ENCODE measurements around the gene DGKQ. TPM values are rescaled to one million over a fixed set of nuclear protein-coding genes. Genes with fewer than 3 reads are reported as not detected.
"Not testable (repeated sequence)": the region's sequence is repeated elsewhere in the genome, so short reads cannot be mapped to it uniquely, and the experiment has no call there.

DGKQ gene
- total RNA-seq, 1 experiment from 2014 or later: 19.4 TPM

GRCh38 chr4:982291-982690 lies 8.9 kb upstream of the DGKQ start:
- Histone ChIP-seq H3K4me3 (ENCODE audit: insufficient read depth, low read depth, low read length) (no peak overlapping the region), H3K36me3 (replicated peaks; ENCODE audit: control insufficient read depth, insufficient read depth, low read length) (no peaks in the 10 kb centered on the region), H3K27me3 (ENCODE audit: control insufficient read depth, insufficient read depth, low read length) (no peaks in the 10 kb centered on the region)
- no peak for DNase-seq

DNA sequence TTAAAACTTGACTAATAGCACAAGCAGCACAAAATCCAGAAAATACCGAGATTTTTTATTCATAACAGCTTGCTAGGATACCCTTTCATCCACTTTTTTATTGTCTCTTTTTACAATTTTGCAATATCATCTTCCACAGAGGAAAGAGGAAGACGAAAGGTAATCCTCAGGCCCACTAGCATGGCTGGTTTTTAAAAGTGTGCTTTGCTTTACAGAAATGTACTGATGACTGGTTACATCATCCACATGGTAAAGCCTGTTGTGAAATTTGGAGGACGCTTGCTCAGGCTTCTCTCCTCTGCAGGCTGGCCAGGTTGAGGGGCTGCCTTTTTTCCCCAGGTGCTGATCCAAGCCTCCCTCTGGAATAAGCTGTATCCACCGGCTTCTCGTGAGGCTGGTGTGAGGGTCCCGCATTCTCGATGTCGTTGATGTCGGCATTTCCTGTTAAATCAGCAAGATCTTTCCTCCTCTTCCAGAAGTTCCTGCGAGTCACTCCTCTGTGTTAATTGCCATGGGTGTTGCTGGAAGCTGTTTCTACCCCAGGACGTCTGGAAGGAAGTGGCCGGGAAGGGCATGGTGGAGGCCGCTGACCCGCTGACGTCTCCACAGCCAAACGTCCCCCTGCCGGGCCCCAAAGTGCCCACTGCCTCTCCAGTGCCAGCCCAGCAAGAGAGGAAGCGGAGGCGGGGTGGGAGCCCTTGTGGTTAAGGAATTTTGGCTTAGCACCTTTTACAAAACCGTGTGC lies 5.8 kb upstream of the DGKQ start:
- DNase-seq: no peak
- peaks cover 2% of the 10 kb centered on the region; the same call in 1 of the 2 replicates for H3K27me3 ChIP-seq (ENCODE audit: control insufficient read depth, insufficient read depth, low read length)
- no peaks in the 10 kb centered on the region for H3K36me3 ChIP-seq (replicated peaks; ENCODE audit: control insufficient read depth, insufficient read depth, low read length)
- H3K4me3 ChIP-seq (ENCODE audit: insufficient read depth, low read depth, low read length): no peak overlapping the region

GRCh38 chr4:976016-976415 lies 2.6 kb upstream of the DGKQ start:
- H3K27me3 ChIP-seq (ENCODE audit: control insufficient read depth, insufficient read depth, low read length): peaks cover 10% of the 10 kb centered on the region; the same call in 1 of the 2 replicates
- not testable (repeated sequence) for DNase-seq; H3K36me3 ChIP-seq (replicated peaks; ENCODE audit: control insufficient read depth, insufficient read depth, low read length); H3K4me3 ChIP-seq (ENCODE audit: insufficient read depth, low read depth, low read length)

- no peaks in the 10 kb centered on the region for H3K36me3 ChIP-seq (replicated peaks; ENCODE audit: control insufficient read depth, insufficient read depth, low read length)
- H3K27me3 ChIP-seq (ENCODE audit: control insufficient read depth, insufficient read depth, low read length): peaks cover 10% of the 10 kb centered on the region; the same call in 1 of the 2 replicates
- no peak for DNase-seq
- H3K4me3 ChIP-seq (ENCODE audit: insufficient read depth, low read depth, low read length): no peak overlapping the region
These were observed 1.3 kb upstream of the DGKQ start for GRCh38 chr4:974668-975067.

DNA sequence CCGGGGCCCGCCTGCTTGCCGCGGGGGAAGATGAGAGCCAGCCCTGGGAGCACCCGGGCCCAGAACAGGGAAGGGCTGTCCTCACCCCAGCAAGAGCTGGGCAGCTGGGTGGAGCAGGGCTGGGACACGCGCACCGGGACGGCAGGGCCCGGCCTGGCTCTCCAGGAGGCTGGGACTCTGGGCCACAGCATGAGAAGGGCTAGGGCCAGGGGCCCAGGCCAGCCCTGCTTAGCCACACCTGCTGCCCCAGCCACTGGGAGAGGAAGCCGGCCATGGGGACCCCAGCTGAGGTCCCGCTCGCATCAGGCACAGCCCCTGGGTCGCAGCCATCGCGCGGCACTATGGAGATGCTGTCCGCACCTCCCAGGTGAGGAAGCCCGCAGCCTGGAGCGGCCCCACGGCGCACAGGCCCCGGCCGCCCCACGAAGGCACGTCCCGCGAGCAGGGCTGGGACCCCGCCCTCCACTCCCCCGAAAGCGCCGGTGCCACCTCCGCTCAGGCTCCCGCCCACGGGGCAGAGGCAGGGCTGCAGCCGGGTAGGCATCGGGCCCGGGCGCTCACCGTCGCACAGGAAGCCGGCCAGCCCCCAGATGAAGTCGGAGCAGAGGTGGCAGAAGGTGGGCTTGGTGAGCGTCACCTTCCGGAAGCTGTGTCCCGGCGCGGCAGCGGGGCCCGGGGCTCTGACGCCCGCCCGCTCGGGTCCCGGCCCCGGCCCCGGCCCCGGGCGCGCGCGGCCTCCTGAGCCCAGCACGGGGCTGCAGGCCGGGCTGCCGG lies 531 bp downstream of the DGKQ start:
- Histone ChIP-seq H3K4me3 (ENCODE audit: insufficient read depth, low read depth, low read length) (peak overlapping the region; percentile 67), H3K27me3 (ENCODE audit: control insufficient read depth, insufficient read depth, low read length) (peaks cover 10% of the 10 kb centered on the region; the same call in 1 of the 2 replicates), H3K36me3 (replicated peaks; ENCODE audit: control insufficient read depth, insufficient read depth, low read length) (no peaks in the 10 kb centered on the region)
- peak; percentile 89 for DNase-seq

DNA sequence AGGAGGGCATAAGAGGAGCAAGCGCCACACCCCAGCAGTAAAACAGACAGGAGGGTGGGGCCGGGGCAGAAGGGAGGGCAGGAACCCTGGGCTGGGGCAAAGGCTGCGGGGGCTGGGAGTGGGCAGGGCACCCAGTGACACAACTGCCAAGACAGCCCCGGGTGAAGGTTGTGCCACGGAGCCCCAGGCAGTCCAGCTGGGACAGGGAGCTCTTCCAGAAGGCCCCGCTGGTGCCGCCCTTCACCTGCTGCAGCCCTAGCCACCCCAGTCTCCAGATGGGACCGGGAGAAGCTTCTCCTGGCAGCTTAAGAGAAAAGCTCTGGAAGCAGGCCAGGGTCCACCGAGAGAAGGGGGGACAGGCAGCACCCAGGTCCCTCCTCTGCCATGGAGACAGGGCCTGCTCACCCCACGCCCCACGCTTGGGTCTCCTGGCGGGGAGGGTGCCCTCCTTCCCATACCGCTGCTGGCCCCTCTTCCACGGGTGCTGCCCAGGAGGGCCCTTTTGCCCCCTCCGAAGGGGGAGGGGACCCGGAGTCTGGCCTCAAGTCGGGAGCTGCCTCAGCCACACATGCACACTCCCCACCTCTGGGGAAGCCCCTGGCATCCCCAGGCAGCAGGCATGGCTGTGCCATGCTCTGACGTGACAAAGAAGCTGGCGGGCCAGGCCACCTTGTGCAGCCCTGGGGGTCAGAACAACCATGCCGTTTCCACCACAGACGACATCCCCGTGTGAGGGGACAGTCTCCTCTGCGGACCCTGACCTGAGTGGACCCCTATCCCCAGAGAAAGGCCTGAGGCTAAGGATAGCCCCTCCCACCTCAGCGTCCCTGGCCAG lies 1.5 kb downstream of the DGKQ start:
- peak overlapping the region; percentile 67; the same call in 1 of the 2 replicates for H3K4me3 ChIP-seq (ENCODE audit: insufficient read depth, low read depth, low read length)
- peaks cover 10% of the 10 kb centered on the region for H3K27me3 ChIP-seq (ENCODE audit: control insufficient read depth, insufficient read depth, low read length)
- no peaks in the 10 kb centered on the region for H3K36me3 ChIP-seq (replicated peaks; ENCODE audit: control insufficient read depth, insufficient read depth, low read length)
- DNase-seq: no peak

GRCh38 chr4:970854-971520 lies 2.4 kb downstream of the DGKQ start:
- H3K4me3 ChIP-seq (ENCODE audit: insufficient read depth, low read depth, low read length): no peak overlapping the region
- no peaks in the 10 kb centered on the region for H3K36me3 ChIP-seq (replicated peaks; ENCODE audit: control insufficient read depth, insufficient read depth, low read length)
- DNase-seq: no peak
- peaks cover 10% of the 10 kb centered on the region for H3K27me3 ChIP-seq (ENCODE audit: control insufficient read depth, insufficient read depth, low read length)

DNA sequence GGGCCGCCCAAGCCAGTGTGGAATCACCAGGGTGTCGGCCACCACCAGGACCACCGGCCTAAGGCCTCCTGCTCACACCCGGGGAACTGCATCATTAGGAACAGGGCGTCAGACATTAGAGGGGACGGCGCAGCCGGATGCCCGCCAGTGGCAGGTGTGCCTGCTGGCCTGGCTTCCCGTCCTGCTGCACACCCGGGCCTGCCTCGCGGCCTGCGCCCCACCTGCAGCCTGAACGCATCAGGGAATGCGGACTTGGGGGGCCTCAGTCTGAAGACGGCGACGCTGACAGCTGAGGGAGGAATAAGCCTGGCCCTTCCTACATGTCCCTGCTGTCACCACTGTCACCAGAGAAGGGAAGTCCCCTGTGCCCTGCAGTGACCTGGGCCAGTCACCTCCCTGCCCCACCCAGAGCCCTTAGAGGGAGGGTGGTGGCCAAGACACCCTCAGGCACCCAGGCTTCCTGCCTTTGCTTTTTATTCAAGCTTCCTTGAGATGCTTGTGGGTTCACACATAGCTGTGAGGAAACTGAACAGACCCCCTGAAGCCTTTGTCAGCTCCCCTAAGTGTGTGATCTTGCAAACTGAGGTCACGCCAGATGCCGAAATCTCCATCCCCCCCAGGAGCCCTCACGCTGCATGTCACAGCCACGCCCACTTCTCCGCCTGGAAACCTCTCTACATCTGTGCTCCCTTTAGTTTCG lies 3.2 kb downstream of the DGKQ start:
- H3K4me3 ChIP-seq (ENCODE audit: insufficient read depth, low read depth, low read length): no peak overlapping the region
- peaks cover 10% of the 10 kb centered on the region for H3K27me3 ChIP-seq (ENCODE audit: control insufficient read depth, insufficient read depth, low read length)
- no peak for DNase-seq
- no peaks in the 10 kb centered on the region for H3K36me3 ChIP-seq (replicated peaks; ENCODE audit: control insufficient read depth, insufficient read depth, low read length)

GRCh38 chr4:968621-969394 lies 4.6 kb downstream of the DGKQ start:
- H3K36me3 ChIP-seq (replicated peaks; ENCODE audit: control insufficient read depth, insufficient read depth, low read length): no peaks in the 10 kb centered on the region
- DNase-seq: peak; percentile 74
- peaks cover 8% of the 10 kb centered on the region for H3K27me3 ChIP-seq (ENCODE audit: control insufficient read depth, insufficient read depth, low read length)
- no peak overlapping the region for H3K4me3 ChIP-seq (ENCODE audit: insufficient read depth, low read depth, low read length)

DNA sequence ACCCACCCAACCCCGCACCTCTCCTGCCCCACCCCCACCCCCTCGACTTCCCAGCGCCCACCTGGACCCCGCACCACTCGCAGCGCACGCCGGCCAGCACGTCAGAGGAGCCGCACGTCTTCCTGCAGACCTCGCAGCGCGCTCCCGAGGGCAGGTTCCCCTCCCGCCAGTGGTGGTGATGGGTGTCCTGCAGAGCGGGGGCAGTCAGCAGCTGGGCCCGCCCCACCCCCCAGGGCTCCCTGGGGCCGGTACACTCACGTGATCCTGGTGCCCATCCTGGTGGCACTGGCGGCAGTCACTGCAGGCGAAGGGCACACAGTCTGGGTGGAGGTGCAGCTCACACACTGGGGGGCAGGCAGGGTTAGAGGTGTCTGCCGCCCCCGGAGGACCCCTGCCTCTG lies 5.1 kb downstream of the DGKQ start:
- DNase-seq: peak; percentile 91
- no peaks in the 10 kb centered on the region for H3K36me3 ChIP-seq (replicated peaks; ENCODE audit: control insufficient read depth, insufficient read depth, low read length)
- H3K27me3 ChIP-seq (ENCODE audit: control insufficient read depth, insufficient read depth, low read length): peaks cover 7% of the 10 kb centered on the region
- no peak overlapping the region; the same call in 1 of the 2 replicates for H3K4me3 ChIP-seq (ENCODE audit: insufficient read depth, low read depth, low read length)

- peak overlapping the region; percentile 23; the same call in 1 of the 2 replicates for H3K4me3 ChIP-seq (ENCODE audit: insufficient read depth, low read depth, low read length)
- no peaks in the 10 kb centered on the region for H3K36me3 ChIP-seq (replicated peaks; ENCODE audit: control insufficient read depth, insufficient read depth, low read length)
- DNase-seq: peak; percentile 86
- H3K27me3 ChIP-seq (ENCODE audit: control insufficient read depth, insufficient read depth, low read length): no peaks in the 10 kb centered on the region; the same call in none of the 2 replicates
These were observed 6.0 kb downstream of the DGKQ start for GRCh38 chr4:967113-968104.
